8988T (cell line): ENCODE measurements around the gene H1-8.
"Not testable (repeated sequence)": the region's sequence is repeated elsewhere in the genome, so short reads cannot be mapped to it uniquely, and the experiment has no call there.

Source experiments
- DNase-seq: peaks from one replicate; pipeline ENCODE4 v3.0.0; 2011

The H1-8 gene

GRCh38 chr3:129515821-129516432 is 27.0 kb upstream of the H1-8 start:
- not testable (repeated sequence) for DNase-seq

- no peak for DNase-seq
Measured at GRCh38 chr3:129517516-129517915, 25.5 kb upstream of the H1-8 start.

- DNase-seq, result no peak
Measured at GRCh38 chr3:129518038-129518561, 24.9 kb upstream of the H1-8 start.

GRCh38 chr3:129518581-129518980 is 24.4 kb upstream of the H1-8 start:
- no peak for DNase-seq

- no peak for DNase-seq
Measured at GRCh38 chr3:129519449-129519848, 23.5 kb upstream of the H1-8 start.

- no peak for DNase-seq
Measured at GRCh38 chr3:129519896-129520715, 22.9 kb upstream of the H1-8 start.

GRCh38 chr3:129520960-129521359 is 22.0 kb upstream of the H1-8 start:
- DNase-seq, result no peak

GRCh38 chr3:129521611-129522010 is 21.4 kb upstream of the H1-8 start:
- no peak for DNase-seq

GRCh38 chr3:129522953-129523352 is 20.0 kb upstream of the H1-8 start:
- DNase-seq, result no peak

- DNase-seq, result no peak
Measured at GRCh38 chr3:129524081-129524480, 18.9 kb upstream of the H1-8 start.

GRCh38 chr3:129525341-129525968 is 17.5 kb upstream of the H1-8 start:
- no peak for DNase-seq

GRCh38 chr3:129526121-129526900 is 16.7 kb upstream of the H1-8 start:
- no peak for DNase-seq

- no peak for DNase-seq
Measured at GRCh38 chr3:129527262-129527661, 15.7 kb upstream of the H1-8 start.

- no peak for DNase-seq
Measured at GRCh38 chr3:129528589-129529100, 14.3 kb upstream of the H1-8 start, which contains the start of gene RHO. Gene RHO (plus strand): TSS chr3:129528639. CDS start chr3:129528734, 95 bp downstream.

GRCh38 chr3:129529436-129530210 is 13.4 kb upstream of the H1-8 start:
- no peak for DNase-seq

GRCh38 chr3:129530251-129530791 is 12.7 kb upstream of the H1-8 start:
- no peak for DNase-seq

- DNase-seq, result no peak
Measured at GRCh38 chr3:129530821-129531220, 12.2 kb upstream of the H1-8 start.

GRCh38 chr3:129531699-129532098 is 11.3 kb upstream of the H1-8 start:
- no peak for DNase-seq

- DNase-seq, result no peak
Measured at GRCh38 chr3:129532261-129532660, 10.7 kb upstream of the H1-8 start.

GRCh38 chr3:129533406-129533805 is 9.6 kb upstream of the H1-8 start:
- DNase-seq, result no peak

- DNase-seq, result no peak
Measured at GRCh38 chr3:129534428-129535027, 8.4 kb upstream of the H1-8 start.
